Caco-2 (cell line): ENCODE results near the gene SCNN1G. TPM values are rescaled to one million over a fixed set of nuclear protein-coding genes. Genes with fewer than 3 reads are reported as not detected.

Experiments
- Bru-seq: library from RNA; stranded (reverse); fragments of 400-500 nt; gene quantifications from one replicate; lab custom pipeline; 2021; lab: Mats Ljungman, UMichigan
- BruChase-seq, 2 experiments: library from RNA; stranded (reverse); fragments of 400-500 nt; gene quantifications; one replicate each; lab custom pipeline; 2021; lab: Mats Ljungman, UMichigan
- BruUV-seq: library from RNA; stranded (reverse); fragments of 400-500 nt; replicated peaks from 2 replicates; lab custom pipeline; 2021; lab: Mats Ljungman, UMichigan
- CTCF ChIA-PET: fragments of 300-600 bp; sonication (Branson Sonifier 250); formaldehyde crosslinking; loops from one replicate; lab custom pipeline; 2022; ENCODE audit warnings: antibody characterized with exemption; lab: Charles Lee
- POLR2A ChIA-PET: fragments of 300-600 bp; sonication (Branson Sonifier 250); formaldehyde crosslinking; loops from one replicate; lab custom pipeline; 2022; ENCODE audit warnings: antibody characterized with exemption; lab: Charles Lee
- DNase-seq, 2 experiments: peaks; one replicate each; pipeline versions ENCODE4 v3.0.0 to v3.0.0-alpha.2; 2020 to 2022
- H3K27me3 ChIP-seq: replicated peaks from 2 replicates; pipeline ENCODE4 v1.6.0; 2011; ENCODE audit warnings: low read length; ENCODE audit not compliant: control insufficient read depth, insufficient read depth
- H3K36me3 ChIP-seq: 2 replicates; pipeline ENCODE4 v1.5.1; 2011; ENCODE audit warnings: low read length; ENCODE audit not compliant: control insufficient read depth, insufficient read depth
- H3K4me1 ChIP-seq: fragments of 250-450 bp; sonication (Bioruptor Pico); 2 replicates; pipeline ENCODE4 v1.5.1; 2020; ENCODE audit warnings: mild to moderate bottlenecking
- H3K4me3 ChIP-seq: 2 replicates; pipeline ENCODE4 v1.5.1; 2011; ENCODE audit warnings: low read depth, mild to moderate bottlenecking, control low read depth, low read length
- H3K9me3 ChIP-seq: fragments of 250-450 bp; sonication (Bioruptor Pico); 2 replicates; pipeline ENCODE4 v1.5.1; 2020; ENCODE audit warnings: mild to moderate bottlenecking, moderate library complexity
- H3K27ac Mint-ChIP-seq: one replicate; pipeline ENCODE4 v1.8.0; 2022; ENCODE audit warnings: mixed read lengths; ENCODE audit not compliant: unreplicated experiment
- H3K27me3 Mint-ChIP-seq: one replicate; pipeline ENCODE4 v1.8.0; 2022; ENCODE audit warnings: mixed read lengths; ENCODE audit not compliant: insufficient read depth, unreplicated experiment
- H3K36me3 Mint-ChIP-seq: one replicate; pipeline ENCODE4 v1.8.0; 2022; ENCODE audit warnings: mild to moderate bottlenecking, mixed read lengths; ENCODE audit not compliant: insufficient read depth, unreplicated experiment
- H3K4me1 Mint-ChIP-seq: one replicate; pipeline ENCODE4 v1.8.0; 2022; ENCODE audit warnings: low read depth, mixed read lengths; ENCODE audit not compliant: unreplicated experiment
- H3K4me3 Mint-ChIP-seq: one replicate; pipeline ENCODE4 v1.8.0; 2022; ENCODE audit warnings: mild to moderate bottlenecking, moderate library complexity, mixed read lengths; ENCODE audit not compliant: unreplicated experiment
- H3K9me3 Mint-ChIP-seq: one replicate; pipeline ENCODE4 v1.8.0; 2022; ENCODE audit warnings: mixed read lengths; ENCODE audit not compliant: unreplicated experiment
- CTCF ChIP-seq, 2 experiments: fragments of 200-600 bp in 1 of 2; IDR thresholded peaks; 1 replicate in 1 of 2; 2 replicates in 1 of 2; pipeline versions ENCODE4 v1.5.1 to v1.8.0; 2011 to 2022; ENCODE audit warnings: antibody characterized with exemption in 1 of 2, control low read depth in 1 of 2, inconsistent platforms in 1 of 2, low read depth in 1 of 2, low read length in 1 of 2, mild to moderate bottlenecking in 1 of 2, moderate library complexity in 1 of 2; ENCODE audit not compliant: insufficient read depth in 1 of 2, severe bottlenecking in 1 of 2, unreplicated experiment in 1 of 2
- intact Hi-C: fragments of 100-400 bp; cut with micrococcal nuclease; formaldehyde crosslinking; loops from one replicate; pipeline ENCODE4 v1.10.0; 2022; ENCODE audit not compliant: unreplicated experiment
- long read RNA-seq: library from polyadenylated mRNA; stranded (forward); transcript quantifications from one replicate; pipeline ENCODE4 v2.0.0, GENCODE V29; 2022
- total RNA-seq: library from RNA; stranded (reverse); gene quantifications from 2 replicates; pipeline ENCODE4 v1.2.3, GENCODE V29; 2022

Gene SCNN1G
- total RNA-seq (not detected in 2 replicates), Bru-seq, nascent RNA (percentile 2 among the genes with signal in this experiment), BruChase-seq, experiment 1, labeled RNA remaining after a 2-hour chase (percentile 5 among the genes with signal in this experiment), BruChase-seq, experiment 2, labeled RNA remaining after a 6-hour chase (percentile 3 among the genes with signal in this experiment)
- long read RNA-seq: 0 reads

GRCh38 chr16:23182679-23183542, at the start of gene SCNN1G:
Gene SCNN1G, plus strand, starts transcription at chr16:23182745. Its CDS starts 3,527 bp downstream, at chr16:23186272.
- H3K36me3 Mint-ChIP-seq: no peaks in the 10 kb centered on the region
- H3K27ac Mint-ChIP-seq: no peak within 1 kb of the TSS
- DNase-seq: no peak
- Histone ChIP-seq H3K4me1 (peaks cover 6% of the 10 kb centered on the region; the same call in 1 of the 2 replicates), H3K36me3 (no peaks in the 10 kb centered on the region), H3K4me3 (peak within 1 kb of the TSS; percentile 31), H3K9me3 (no peaks in the 10 kb centered on the region), H3K27me3 (peaks cover 5% of the 10 kb centered on the region; the same call in 1 of the 2 replicates)
- H3K4me3 Mint-ChIP-seq: peak within 1 kb of the TSS; percentile 66
- intact Hi-C loops: loop anchor here (1.0 to 10.0 kb wide), 2 partner anchors 112 to 251 kb away; no protein-coding TSS in a partner anchor
- ChIA-PET POLR2A (no interaction called here), CTCF (interaction anchor here (0.6 to 1.1 kb wide), 3 partner anchors 17 to 253 kb away, joined by 3 to 13 read pairs (median 5); no protein-coding TSS in a partner anchor)
- H3K4me1 Mint-ChIP-seq: peaks cover 14% of the 10 kb centered on the region
- TF ChIP-seq CTCF (IDR thresholded peaks at IDR 0.05; ENCODE audit: insufficient read depth in 1 of 2, low read depth in 1 of 2, low read length in 1 of 2, severe bottlenecking in 1 of 2, unreplicated experiment in 1 of 2): no peak
- BruUV-seq: no TSS peak
- peaks cover 28% of the 10 kb centered on the region for H3K27me3 Mint-ChIP-seq
- H3K9me3 Mint-ChIP-seq: no peaks in the 10 kb centered on the region

- intact Hi-C loops: no loop called here
- Histone ChIP-seq H3K27me3 (no peaks in the 10 kb centered on the region), H3K36me3 (no peaks in the 10 kb centered on the region), H3K4me1 (no peaks in the 10 kb centered on the region), H3K9me3 (no peaks in the 10 kb centered on the region; the same call in 1 of the 2 replicates), H3K4me3 (no peak overlapping the region)
- no peak for TF ChIP-seq CTCF (IDR thresholded peaks at IDR 0.05; ENCODE audit: insufficient read depth in 1 of 2, low read depth in 1 of 2, low read length in 1 of 2, severe bottlenecking in 1 of 2, unreplicated experiment in 1 of 2)
- Mint-ChIP-seq H3K27me3 (no peaks in the 10 kb centered on the region), H3K4me1 (peaks cover 9% of the 10 kb centered on the region), H3K27ac (no peak overlapping the region), H3K36me3 (no peaks in the 10 kb centered on the region), H3K9me3 (peaks cover 6% of the 10 kb centered on the region), H3K4me3 (no peak overlapping the region)
- no peak for DNase-seq
- ChIA-PET CTCF (no interaction called here), POLR2A (no interaction called here)
- no TSS peak for BruUV-seq
These were observed 49.6 kb upstream of the SCNN1G start for GRCh38 chr16:23132775-23133463.

GRCh38 chr16:23134274-23134673, 48.3 kb upstream of the SCNN1G start:
- intact Hi-C loops: no loop called here
- peaks cover 8% of the 10 kb centered on the region for H3K9me3 Mint-ChIP-seq
- no peaks in the 10 kb centered on the region for H3K36me3 ChIP-seq
- no peaks in the 10 kb centered on the region; the same call in 1 of the 2 replicates for H3K9me3 ChIP-seq
- no peak overlapping the region for H3K4me3 Mint-ChIP-seq
- CTCF ChIA-PET: no interaction called here
- no peaks in the 10 kb centered on the region for H3K27me3 ChIP-seq
- no peaks in the 10 kb centered on the region for H3K4me1 ChIP-seq
- no peak overlapping the region for H3K4me3 ChIP-seq
- H3K27ac Mint-ChIP-seq: no peak overlapping the region
- POLR2A ChIA-PET: interaction anchor here (0.6 kb wide), 1 partner anchor 30 kb away, joined by 3 read pairs; no protein-coding TSS in a partner anchor
- no peak for TF ChIP-seq CTCF (IDR thresholded peaks at IDR 0.05; ENCODE audit: insufficient read depth in 1 of 2, low read depth in 1 of 2, low read length in 1 of 2, severe bottlenecking in 1 of 2, unreplicated experiment in 1 of 2)
- no peak for DNase-seq
- BruUV-seq: no TSS peak
- no peaks in the 10 kb centered on the region for H3K36me3 Mint-ChIP-seq
- H3K27me3 Mint-ChIP-seq: no peaks in the 10 kb centered on the region
- H3K4me1 Mint-ChIP-seq: peaks cover 9% of the 10 kb centered on the region
